ENCODE data around the gene NAT14. TPM values are rescaled to one million over a fixed set of nuclear protein-coding genes. Genes with fewer than 3 reads are reported as not detected.

The NAT14 gene
- total and polyA plus RNA-seq, 2 donors (not counting 3 experiments of a cell fraction or from before 2014, with no cell fraction given) = 39.1 to 44.7 TPM

DNA sequence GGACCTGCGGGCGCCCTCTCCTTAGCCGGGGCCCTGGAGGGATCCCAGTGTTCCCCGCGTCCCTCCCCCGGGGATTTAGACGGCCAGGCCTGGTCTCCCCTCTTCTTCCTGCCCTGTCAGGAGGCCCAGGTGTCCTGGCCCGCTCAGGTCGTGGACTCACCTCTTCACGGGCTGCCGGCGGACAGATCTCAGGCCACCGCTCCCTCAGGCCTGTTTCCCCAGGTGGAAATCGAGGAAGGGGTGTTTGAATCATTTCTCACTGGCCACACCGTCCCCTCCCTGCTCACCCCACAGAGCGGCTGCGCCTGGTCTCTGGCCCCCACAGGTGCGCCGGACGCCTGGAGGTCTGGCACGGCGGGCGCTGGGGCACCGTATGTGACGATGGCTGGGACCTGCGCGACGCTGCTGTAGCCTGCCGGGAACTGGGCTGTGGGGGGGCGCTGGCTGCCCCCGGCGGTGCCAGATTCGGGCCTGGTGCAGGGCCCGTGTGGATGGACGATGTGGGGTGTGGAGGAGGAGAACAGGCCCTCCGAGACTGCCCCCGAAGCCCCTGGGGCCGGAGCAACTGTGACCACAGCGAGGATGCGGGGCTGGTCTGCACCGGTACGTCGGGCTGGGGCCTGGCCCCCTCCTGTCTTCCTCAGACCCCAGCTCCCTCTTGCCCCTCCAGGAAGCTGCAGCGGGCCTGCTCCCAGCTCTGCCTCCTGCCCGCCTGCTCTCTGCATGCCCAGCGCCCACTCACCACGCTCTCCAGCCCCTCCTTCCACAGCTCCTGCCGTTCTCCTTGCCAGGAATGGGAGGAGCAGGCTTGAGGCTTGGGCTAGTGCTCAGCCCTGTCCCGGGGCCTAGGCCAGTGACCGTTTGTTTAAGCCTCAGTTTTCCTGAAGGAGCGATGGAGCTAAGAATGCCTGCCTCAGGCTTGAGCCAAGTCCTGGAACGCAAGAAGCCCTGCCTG, 5.8 kb downstream of the NAT14 start:
- H3K4me1 ChIP-seq (ENCODE audit: control insufficient read depth, extremely low read depth, insufficient read depth, low read length) = peaks cover 24% of the 10 kb centered on the region
- CTCF ChIA-PET = interaction anchor here (0.6 to 6.1 kb wide), 5 partner anchors 13 to 344 kb away, joined by 3 to 91 read pairs (median 9); no protein-coding TSS in a partner anchor

More for the DNA sequence above, 5.8 kb downstream of the NAT14 start:
- Histone ChIP-seq H3K9me1 (replicated peaks; ENCODE audit: control insufficient read depth, extremely low read depth, insufficient read depth, low read length) (no peaks in the 10 kb centered on the region), H3K27me3 (ENCODE audit: control insufficient read depth in 2 of 2, insufficient read depth in 2 of 2, low read length in 2 of 2) (no peaks in the 10 kb centered on the region), H3K79me2 (ENCODE audit: control insufficient read depth, insufficient read depth, low read length) (no peaks in the 10 kb centered on the region), H3K36me3 (ENCODE audit: control insufficient read depth in 2 of 2, extremely low read depth in 1 of 2, insufficient read depth in 2 of 2, low read length in 2 of 2) (no peaks in the 10 kb centered on the region), H3K4me2 (ENCODE audit: insufficient read depth, low read length) (no peak overlapping the region), H2AFZ (ENCODE audit: low read depth, low read length) (no peak overlapping the region), H4K20me1 (replicated peaks; ENCODE audit: control insufficient read depth, extremely low read depth, insufficient read depth, low read length) (no peaks in the 10 kb centered on the region), H3K9ac (replicated peaks; ENCODE audit: extremely low read depth, insufficient read depth, low read length) (no peak overlapping the region), H3K4me3 (replicated peaks in 1 of 3; ENCODE audit: insufficient read depth in 1 of 3, low read depth in 1 of 3, low read length in 3 of 3) (no peak overlapping the region), H3K27ac (ENCODE audit: insufficient read depth, low read depth, low read length) (no peak overlapping the region), H3K9me3 (replicated peaks; ENCODE audit: control insufficient read depth, insufficient read depth, low read length) (no peaks in the 10 kb centered on the region)
- no peak for DNase-seq (ENCODE audit: low read depth, low spot score)
- no peak for FAIRE-seq
- POLR2A ChIA-PET = interaction anchor here (0.6 kb wide), 1 partner anchor 11 kb away, joined by 7 read pairs; no protein-coding TSS in a partner anchor
- BruUV-seq (replicated peaks) = no TSS peak
- intact Hi-C loops (cut with micrococcal nuclease) (no loop called here), dilution Hi-C loops (cut with MboI; ENCODE audit: extremely low pct_ligation_motif_present, low sequenced_read_pairs) (no loop called here)
- TF ChIP-seq CTCF (IDR thresholded peaks at IDR 0.05; ENCODE audit: extremely low read depth in 1 of 2, insufficient read depth in 1 of 2, low read depth in 1 of 2, low read length in 2 of 2) = no peak
- no peak for TF ChIP-seq POLR2AphosphoS5 (IDR thresholded peaks at IDR 0.05; ENCODE audit: insufficient read depth, low read depth, low read length)
- TF ChIP-seq MYC (IDR thresholded peaks at IDR 0.05; ENCODE audit: low read depth, low read length) = no peak
